ENCODE results near the gene FABP7. TPM values are rescaled to one million over a fixed set of nuclear protein-coding genes. Genes with fewer than 3 reads are reported as not detected.

The FABP7 gene
- total and polyA plus RNA-seq, 4 donors = not detected

DNA sequence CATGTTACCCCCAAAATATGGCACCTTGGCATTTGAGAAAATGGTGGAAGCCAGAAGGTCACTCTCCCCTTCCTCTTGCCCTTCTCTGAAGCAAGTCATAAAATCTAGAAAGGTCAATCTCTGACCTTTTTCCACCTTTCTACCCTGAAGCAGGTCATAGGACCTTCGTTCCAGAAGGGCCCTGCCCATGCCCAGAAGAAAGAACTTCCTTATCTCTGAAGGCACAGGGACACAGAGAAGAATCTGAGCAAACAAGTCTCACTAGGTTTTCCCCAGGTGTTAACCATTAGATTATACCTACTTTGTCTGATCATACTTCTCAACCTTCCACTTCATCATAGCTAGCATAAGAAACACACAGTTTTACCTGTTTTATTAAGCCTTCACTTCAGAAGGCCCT is 52.0 kb downstream of the FABP7 start:
- no peak for TF ChIP-seq EGR1 (IDR thresholded peaks at IDR 0.05; ENCODE audit: low read depth in 2 of 2)
- TF ChIP-seq, protein P1, sequence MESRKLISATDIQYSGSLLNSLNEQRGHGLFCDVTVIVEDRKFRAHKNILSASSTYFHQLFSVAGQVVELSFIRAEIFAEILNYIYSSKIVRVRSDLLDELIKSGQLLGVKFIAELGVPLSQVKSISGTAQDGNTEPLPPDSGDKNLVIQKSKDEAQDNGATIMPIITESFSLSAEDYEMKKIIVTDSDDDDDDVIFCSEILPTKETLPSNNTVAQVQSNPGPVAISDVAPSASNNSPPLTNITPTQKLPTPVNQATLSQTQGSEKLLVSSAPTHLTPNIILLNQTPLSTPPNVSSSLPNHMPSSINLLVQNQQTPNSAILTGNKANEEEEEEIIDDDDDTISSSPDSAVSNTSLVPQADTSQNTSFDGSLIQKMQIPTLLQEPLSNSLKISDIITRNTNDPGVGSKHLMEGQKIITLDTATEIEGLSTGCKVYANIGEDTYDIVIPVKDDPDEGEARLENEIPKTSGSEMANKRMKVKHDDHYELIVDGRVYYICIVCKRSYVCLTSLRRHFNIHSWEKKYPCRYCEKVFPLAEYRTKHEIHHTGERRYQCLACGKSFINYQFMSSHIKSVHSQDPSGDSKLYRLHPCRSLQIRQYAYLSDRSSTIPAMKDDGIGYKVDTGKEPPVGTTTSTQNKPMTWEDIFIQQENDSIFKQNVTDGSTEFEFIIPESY (IDR thresholded peaks at IDR 0.05) = no peak
- no peak for TF ChIP-seq SP1 (IDR thresholded peaks at IDR 0.05)
- no peak for TF ChIP-seq YY1 (IDR thresholded peaks at IDR 0.05)
- no peak for TF ChIP-seq RXRA (IDR thresholded peaks at IDR 0.05)
- no peak for TF ChIP-seq HNF4A (conservative IDR thresholded peaks at IDR 0.05)
- TF ChIP-seq GABPA (IDR thresholded peaks at IDR 0.05 in 1 of 2, conservative IDR thresholded peaks at IDR 0.05 in 1 of 2) = no peak
- H3K4me1 ChIP-seq (ENCODE audit: control insufficient read depth in 4 of 4, insufficient read depth in 4 of 4, low read length in 3 of 4) = no peaks in the 10 kb centered on the region
- no peak for DNase-seq (ENCODE audit: low spot score)

DNA sequence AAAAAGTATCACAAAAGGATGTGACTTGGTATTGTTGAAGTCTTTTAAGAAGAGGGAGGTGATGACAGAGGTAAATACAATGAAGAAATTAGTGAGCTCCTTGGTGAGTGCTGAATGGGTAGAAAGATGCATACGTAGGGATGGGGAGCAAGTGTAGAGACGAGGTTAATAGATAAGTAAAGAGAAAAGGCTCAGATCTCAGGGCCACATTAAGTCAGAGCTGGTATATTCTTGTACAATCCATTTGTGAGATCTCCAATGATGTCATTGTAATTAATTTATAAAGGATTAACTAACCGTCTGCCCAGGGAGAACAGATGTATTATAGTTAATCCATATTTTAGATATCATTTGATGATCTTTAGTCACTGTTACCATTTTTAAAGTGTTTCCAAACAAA is 52.9 kb downstream of the FABP7 start:
- no peak overlapping the region for H3K4me3 ChIP-seq (ENCODE audit: low read depth in 1 of 3, low read length in 3 of 3)
- H3K9ac ChIP-seq (ENCODE audit: low read depth in 1 of 2, low read length in 2 of 2) = no peak overlapping the region
- H3K27me3 ChIP-seq (ENCODE audit: control insufficient read depth in 4 of 4, insufficient read depth in 4 of 4, low read length in 3 of 4) = no peaks in the 10 kb centered on the region
- peaks cover 0 to under 1% (median 0%) of the 10 kb centered on the region in 4 donors for H3K4me1 ChIP-seq (ENCODE audit: control insufficient read depth in 4 of 4, insufficient read depth in 4 of 4, low read length in 3 of 4)
- DNase-seq (ENCODE audit: low spot score) = no peak
- no peaks in the 10 kb centered on the region for H3K36me3 ChIP-seq (ENCODE audit: control insufficient read depth in 4 of 4, insufficient read depth in 3 of 4, low read depth in 1 of 4, low read length in 3 of 4)
- TF ChIP-seq SP1 (IDR thresholded peaks at IDR 0.05) (no peak), HNF4A (conservative IDR thresholded peaks at IDR 0.05) (no peak), RAD21 (IDR thresholded peaks at IDR 0.05) (no peak), FOXA2 (IDR thresholded peaks at IDR 0.05) (no peak), HNF4G (IDR thresholded peaks at IDR 0.05) (no peak), NR2F2 (IDR thresholded peaks at IDR 0.05) (no peak), RXRA (IDR thresholded peaks at IDR 0.05) (no peak), JUND (IDR thresholded peaks at IDR 0.05) (no peak), FOXA1 (IDR thresholded peaks at IDR 0.05) (no peak), CTCF (IDR thresholded peaks at IDR 0.05; ENCODE audit: low read depth, low read length, missing input control) (no peak), GABPA (IDR thresholded peaks at IDR 0.05 in 1 of 2, conservative IDR thresholded peaks at IDR 0.05 in 1 of 2) (no peak), TAF1 (conservative IDR thresholded peaks at IDR 0.05) (no peak), MAX (IDR thresholded peaks at IDR 0.05) (no peak), EGR1 (IDR thresholded peaks at IDR 0.05; ENCODE audit: low read depth in 2 of 2) (no peak), YY1 (IDR thresholded peaks at IDR 0.05) (no peak), ATF3 (IDR thresholded peaks at IDR 0.05) (no peak)
- TF ChIP-seq, protein P2, sequence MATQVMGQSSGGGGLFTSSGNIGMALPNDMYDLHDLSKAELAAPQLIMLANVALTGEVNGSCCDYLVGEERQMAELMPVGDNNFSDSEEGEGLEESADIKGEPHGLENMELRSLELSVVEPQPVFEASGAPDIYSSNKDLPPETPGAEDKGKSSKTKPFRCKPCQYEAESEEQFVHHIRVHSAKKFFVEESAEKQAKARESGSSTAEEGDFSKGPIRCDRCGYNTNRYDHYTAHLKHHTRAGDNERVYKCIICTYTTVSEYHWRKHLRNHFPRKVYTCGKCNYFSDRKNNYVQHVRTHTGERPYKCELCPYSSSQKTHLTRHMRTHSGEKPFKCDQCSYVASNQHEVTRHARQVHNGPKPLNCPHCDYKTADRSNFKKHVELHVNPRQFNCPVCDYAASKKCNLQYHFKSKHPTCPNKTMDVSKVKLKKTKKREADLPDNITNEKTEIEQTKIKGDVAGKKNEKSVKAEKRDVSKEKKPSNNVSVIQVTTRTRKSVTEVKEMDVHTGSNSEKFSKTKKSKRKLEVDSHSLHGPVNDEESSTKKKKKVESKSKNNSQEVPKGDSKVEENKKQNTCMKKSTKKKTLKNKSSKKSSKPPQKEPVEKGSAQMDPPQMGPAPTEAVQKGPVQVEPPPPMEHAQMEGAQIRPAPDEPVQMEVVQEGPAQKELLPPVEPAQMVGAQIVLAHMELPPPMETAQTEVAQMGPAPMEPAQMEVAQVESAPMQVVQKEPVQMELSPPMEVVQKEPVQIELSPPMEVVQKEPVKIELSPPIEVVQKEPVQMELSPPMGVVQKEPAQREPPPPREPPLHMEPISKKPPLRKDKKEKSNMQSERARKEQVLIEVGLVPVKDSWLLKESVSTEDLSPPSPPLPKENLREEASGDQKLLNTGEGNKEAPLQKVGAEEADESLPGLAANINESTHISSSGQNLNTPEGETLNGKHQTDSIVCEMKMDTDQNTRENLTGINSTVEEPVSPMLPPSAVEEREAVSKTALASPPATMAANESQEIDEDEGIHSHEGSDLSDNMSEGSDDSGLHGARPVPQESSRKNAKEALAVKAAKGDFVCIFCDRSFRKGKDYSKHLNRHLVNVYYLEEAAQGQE (IDR thresholded peaks at IDR 0.05) = no peak
- TF ChIP-seq, protein P1 (IDR thresholded peaks at IDR 0.05) = no peak
- 92% methylated on average over 3 of the region's 3 CpGs for WGBS
- no peaks in the 10 kb centered on the region for H3K9me3 ChIP-seq (ENCODE audit: control insufficient read depth in 4 of 4, low read length in 3 of 4)
- H3K27ac ChIP-seq (ENCODE audit: low read depth in 1 of 2, low read length in 2 of 2) = no peak overlapping the region

More for the DNA sequence above, 52.0 kb downstream of the FABP7 start:
- Histone ChIP-seq H3K27me3 (ENCODE audit: control insufficient read depth in 4 of 4, insufficient read depth in 4 of 4, low read length in 3 of 4) (no peaks in the 10 kb centered on the region), H3K9ac (ENCODE audit: low read depth in 1 of 2, low read length in 2 of 2) (no peak overlapping the region), H3K27ac (ENCODE audit: low read depth in 1 of 2, low read length in 2 of 2) (no peak overlapping the region), H3K4me3 (ENCODE audit: low read depth in 1 of 3, low read length in 3 of 3) (no peak overlapping the region), H3K9me3 (ENCODE audit: control insufficient read depth in 4 of 4, low read length in 3 of 4) (no peaks in the 10 kb centered on the region), H3K36me3 (ENCODE audit: control insufficient read depth in 4 of 4, insufficient read depth in 3 of 4, low read depth in 1 of 4, low read length in 3 of 4) (no peaks in the 10 kb centered on the region)
- WGBS = 90% methylated on average over 1 of the region's 1 CpG

Measured in liver (tissue), 9 donors.